Kidney epithelial cell (primary cell): ENCODE measurements around the gene DEGS2. TPM values are rescaled to one million over a fixed set of nuclear protein-coding genes. Genes with fewer than 3 reads are reported as not detected.
"Not testable (repeated sequence)": the region's sequence is repeated elsewhere in the genome, so short reads cannot be mapped to it uniquely, and the experiment has no call there.

Source experiments
- DNase-seq: peaks from one replicate; pipeline ENCODE4 v3.0.0-alpha.2; 2010; ENCODE audit warnings: low read depth
- H3K27me3 ChIP-seq: 2 replicates; pipeline ENCODE4 v1.6.0; 2011; ENCODE audit warnings: low read length; ENCODE audit not compliant: control insufficient read depth, insufficient read depth
- H3K36me3 ChIP-seq: 2 replicates; pipeline ENCODE4 v1.5.1; 2011; ENCODE audit warnings: low read length; ENCODE audit not compliant: control insufficient read depth, insufficient read depth
- H3K4me3 ChIP-seq: 2 replicates; pipeline ENCODE4 v1.5.1; 2011; ENCODE audit warnings: low read depth, mild to moderate bottlenecking, control low read depth, low read length
- CTCF ChIP-seq: IDR thresholded peaks from 2 replicates; pipeline ENCODE4 v1.5.1; 2011; ENCODE audit warnings: mild to moderate bottlenecking, moderate library complexity, low read length, control low read depth, inconsistent platforms; ENCODE audit not compliant: insufficient read depth, poor library complexity, severe bottlenecking
- total RNA-seq: library from RNA; depleted of rRNA; stranded (reverse); fragments of >200 nt; gene quantifications from 2 replicates; pipeline ENCODE4 v1.2.3, GENCODE V29; 2015

DEGS2 gene
- total RNA-seq, 1 donor from 2014 or later: 0.75 TPM

- TF ChIP-seq CTCF: no peak
Measured at GRCh38 chr14:100192250-100192671, 32.8 kb upstream of the DEGS2 start.

GRCh38 chr14:100191584-100192249 lies 32.3 kb upstream of the DEGS2 start:
- DNase-seq: no peak
- Histone ChIP-seq H3K4me3 (no peak overlapping the region), H3K36me3 (no peaks in the 10 kb centered on the region), H3K27me3 (no peaks in the 10 kb centered on the region)
- TF ChIP-seq CTCF: no peak

More at GRCh38 chr14:100192250-100192671, 32.8 kb upstream of the DEGS2 start:
- Histone ChIP-seq H3K4me3 (peak overlapping the region; percentile 33), H3K36me3 (no peaks in the 10 kb centered on the region), H3K27me3 (no peaks in the 10 kb centered on the region)
- no peak for DNase-seq

- TF ChIP-seq CTCF: no peak
- Histone ChIP-seq H3K4me3 (no peak overlapping the region), H3K27me3 (no peaks in the 10 kb centered on the region), H3K36me3 (no peaks in the 10 kb centered on the region)
- no peak for DNase-seq
Measured at GRCh38 chr14:100190126-100190525, 30.7 kb upstream of the DEGS2 start.

- no peaks in the 10 kb centered on the region for H3K27me3 ChIP-seq
- TF ChIP-seq CTCF: no peak
- H3K4me3 ChIP-seq: no peak overlapping the region
- no peaks in the 10 kb centered on the region for H3K36me3 ChIP-seq
- no peak for DNase-seq
Measured at GRCh38 chr14:100188392-100189030, 29.1 kb upstream of the DEGS2 start.

- no peak overlapping the region for H3K4me3 ChIP-seq
- no peak for TF ChIP-seq CTCF
- no peaks in the 10 kb centered on the region for H3K27me3 ChIP-seq
- H3K36me3 ChIP-seq: no peaks in the 10 kb centered on the region
- DNase-seq: no peak
Measured at GRCh38 chr14:100187247-100187833, 27.9 kb upstream of the DEGS2 start.

- not testable (repeated sequence) for H3K4me3 ChIP-seq, H3K36me3 ChIP-seq, DNase-seq, H3K27me3 ChIP-seq
Measured at GRCh38 chr14:100181876-100182551, 22.6 kb upstream of the DEGS2 start.

- H3K27me3 ChIP-seq, DNase-seq, H3K36me3 ChIP-seq, H3K4me3 ChIP-seq: not testable (repeated sequence)
Measured at GRCh38 chr14:100180671-100181070, 21.2 kb upstream of the DEGS2 start.
